GM18858 (cell line): ENCODE data around the gene DNAJC22.
A peak's percentile ranks its signal among the peaks of the same experiment; 100 is the strongest.

ENCODE experiments used
- ATAC-seq: cut with Tn5 transposase; IDR thresholded peaks from one replicate; pipeline ENCODE4 v1.9.1; 2021; ENCODE audit not compliant: unreplicated experiment

Gene DNAJC22

DNA sequence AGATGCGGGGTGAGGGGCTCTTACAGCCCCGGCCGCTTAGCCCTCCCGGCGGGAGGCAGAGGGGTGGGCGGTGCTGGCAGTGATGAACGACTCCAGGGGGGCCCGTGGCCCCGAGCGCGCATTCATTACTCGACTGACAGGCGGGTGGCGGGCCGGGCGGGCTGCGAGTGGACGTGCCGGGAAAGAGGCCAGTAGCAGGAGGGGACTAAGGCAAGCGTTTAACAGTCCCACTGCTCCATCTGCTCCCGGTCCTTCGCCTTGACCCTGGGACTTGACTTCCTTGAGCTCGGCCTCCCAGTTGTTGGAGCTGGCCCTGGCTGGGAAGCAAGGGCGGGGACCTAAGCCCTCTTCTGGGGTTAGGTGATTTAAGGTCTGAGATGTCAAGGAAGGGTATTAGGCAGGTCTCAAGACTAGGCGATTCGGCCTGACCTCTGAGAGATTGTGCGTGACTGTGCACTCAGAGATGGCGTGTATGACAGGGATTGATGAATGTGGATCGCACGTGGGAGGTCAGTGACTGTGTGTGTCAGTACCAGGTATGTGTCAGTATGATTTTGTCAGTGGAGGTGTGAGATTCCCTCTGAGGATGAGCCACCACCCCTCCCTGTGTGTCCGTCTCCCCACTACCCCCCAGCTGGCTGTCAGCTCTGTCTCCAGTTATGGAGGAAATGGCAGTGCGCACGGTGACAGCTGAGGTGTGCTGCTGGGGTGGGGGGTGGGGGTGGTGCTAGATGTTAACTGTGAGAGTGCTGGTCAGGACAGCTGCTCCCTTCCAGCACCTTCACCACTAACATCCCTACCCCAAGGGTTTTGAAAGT is 3.6 kb upstream of the DNAJC22 start:
- no peak for ATAC-seq

DNA sequence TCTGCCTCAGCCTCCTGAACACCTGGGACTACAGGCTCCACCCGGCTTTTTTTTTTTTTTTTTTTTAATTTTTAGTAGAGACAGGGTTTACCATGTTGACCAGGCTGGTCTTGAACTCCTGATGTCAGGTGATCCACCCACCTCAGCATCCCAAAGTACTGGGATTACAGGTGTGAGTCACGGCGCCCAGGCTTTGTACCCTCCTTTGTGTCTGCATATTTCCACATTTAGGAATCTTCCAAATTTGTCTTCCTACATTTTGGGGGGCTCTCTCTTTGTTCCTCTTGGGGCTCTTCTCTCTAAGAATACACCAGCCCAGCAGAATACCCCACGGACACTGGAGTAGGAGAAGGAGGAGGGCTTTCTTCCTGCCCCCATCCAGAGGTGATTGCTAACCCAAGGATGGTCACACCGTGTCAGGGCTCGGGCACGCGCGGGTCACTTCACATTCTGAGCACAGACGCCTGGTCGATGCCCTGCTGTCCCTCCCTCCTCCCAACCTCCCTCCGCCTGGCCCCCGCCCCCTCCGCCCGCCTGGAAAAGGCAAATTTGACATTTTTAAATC is 2.1 kb upstream of the DNAJC22 start:
- no peak for ATAC-seq

DNA sequence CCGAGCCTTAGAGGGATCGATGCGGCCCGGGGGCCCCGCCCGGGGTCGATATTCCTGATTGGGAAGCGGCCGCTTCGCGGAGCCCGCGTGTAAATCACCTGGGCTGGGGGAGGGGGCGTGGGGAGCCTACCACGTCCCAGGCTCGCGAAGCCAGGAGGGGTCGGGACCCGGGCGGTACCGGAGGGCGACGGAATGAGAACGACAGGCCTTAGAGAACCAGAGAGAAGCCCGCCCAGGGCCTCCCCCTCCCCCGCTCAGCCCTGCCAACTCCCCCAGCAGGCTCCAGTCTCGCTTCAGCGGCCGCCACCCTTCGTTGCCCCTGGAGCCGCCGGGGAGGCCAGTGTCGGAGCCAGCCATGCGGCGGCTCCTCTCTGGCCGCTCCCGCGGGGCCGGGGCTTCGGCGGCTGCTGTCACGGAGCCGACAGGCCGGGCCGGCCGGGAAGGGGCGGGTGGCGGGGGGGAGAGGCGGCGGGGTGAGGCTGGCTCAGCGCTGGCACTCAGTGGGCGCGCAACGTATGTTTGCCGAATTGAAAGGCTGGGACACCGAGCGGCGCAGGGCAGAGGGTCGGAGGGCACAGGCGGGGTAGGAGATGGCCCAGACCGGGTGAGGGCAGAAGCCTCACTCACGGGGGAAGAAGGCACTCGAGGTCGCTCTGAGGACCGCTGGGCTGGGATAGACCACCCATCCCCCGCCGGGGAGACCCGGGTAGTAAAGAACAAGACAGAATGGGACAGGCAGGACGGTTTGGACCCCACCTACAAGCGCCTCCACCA is 1.4 kb upstream of the DNAJC22 start:
- no peak for ATAC-seq

DNA sequence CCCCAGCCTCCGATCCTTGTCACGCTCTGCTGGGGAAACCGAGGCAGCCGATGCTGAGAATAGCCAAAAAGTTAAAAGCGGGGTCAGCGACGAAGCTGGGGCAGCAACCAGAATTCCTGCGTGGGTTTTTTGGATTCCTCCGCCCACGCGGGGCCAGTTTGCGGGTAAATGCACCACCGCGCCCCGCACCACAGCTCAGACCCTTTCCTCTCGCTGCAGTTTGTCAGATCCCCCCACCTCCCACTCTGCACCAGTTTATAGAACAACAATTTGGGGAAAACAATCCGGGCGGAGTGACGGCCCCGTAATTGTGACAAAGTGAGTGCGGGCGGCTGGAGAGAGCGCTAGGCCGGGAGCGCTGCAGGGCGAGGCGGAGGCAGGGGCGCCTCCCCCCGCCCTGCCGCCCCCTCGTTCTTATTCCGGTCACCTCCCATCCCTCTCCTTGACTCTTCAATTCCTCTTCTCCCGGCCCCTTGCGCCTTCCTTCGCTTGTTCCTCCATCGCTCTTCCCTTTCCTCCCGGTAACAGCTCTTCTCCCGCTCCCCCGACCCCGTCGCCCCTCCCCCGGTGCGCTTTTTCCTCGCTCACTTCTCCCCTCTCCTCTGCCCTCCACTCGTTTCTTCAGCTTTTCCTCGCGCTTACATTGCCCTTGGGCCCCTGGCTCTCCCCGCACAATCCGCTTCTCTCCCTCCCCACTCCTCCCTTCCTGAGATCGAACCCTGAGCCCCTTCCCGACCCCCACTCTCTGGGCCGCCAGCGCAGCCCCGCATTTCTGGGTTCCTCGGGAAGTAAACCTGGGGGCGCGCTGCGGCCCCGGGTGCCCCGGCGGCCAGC is 646 bp upstream of the DNAJC22 start:
- no peak for ATAC-seq

GRCh38 chr12:49347311-49348193 is 864 bp downstream of the DNAJC22 start:
- no peak for ATAC-seq

DNA sequence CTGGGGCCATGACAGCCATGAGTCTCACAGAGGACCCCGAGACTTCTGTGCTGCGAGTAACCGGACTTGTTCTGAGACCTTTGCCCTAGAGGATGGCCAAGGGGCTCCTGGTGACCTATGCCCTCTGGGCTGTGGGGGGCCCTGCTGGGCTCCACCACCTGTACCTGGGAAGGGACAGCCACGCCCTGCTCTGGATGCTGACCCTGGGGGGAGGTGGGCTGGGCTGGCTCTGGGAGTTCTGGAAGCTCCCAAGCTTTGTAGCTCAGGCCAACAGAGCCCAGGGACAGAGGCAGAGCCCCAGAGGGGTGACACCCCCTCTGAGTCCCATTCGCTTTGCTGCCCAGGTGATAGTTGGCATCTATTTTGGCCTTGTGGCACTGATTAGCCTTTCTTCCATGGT is 2.1 kb downstream of the DNAJC22 start:
- ATAC-seq = no peak

DNA sequence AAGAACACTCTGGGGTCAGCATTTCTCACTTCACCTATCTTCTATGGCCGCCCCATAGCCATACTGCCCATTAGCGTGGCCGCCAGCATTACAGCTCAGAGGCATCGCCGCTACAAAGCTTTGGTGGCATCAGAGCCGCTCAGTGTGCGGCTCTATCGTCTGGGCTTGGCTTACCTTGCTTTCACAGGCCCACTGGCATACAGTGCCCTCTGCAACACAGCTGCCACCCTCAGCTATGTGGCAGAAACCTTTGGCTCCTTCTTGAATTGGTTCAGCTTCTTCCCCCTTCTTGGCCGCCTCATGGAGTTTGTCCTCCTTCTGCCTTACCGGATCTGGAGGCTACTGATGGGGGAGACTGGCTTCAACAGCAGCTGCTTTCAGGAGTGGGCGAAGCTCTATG is 2.6 kb downstream of the DNAJC22 start:
- ATAC-seq = no peak

DNA sequence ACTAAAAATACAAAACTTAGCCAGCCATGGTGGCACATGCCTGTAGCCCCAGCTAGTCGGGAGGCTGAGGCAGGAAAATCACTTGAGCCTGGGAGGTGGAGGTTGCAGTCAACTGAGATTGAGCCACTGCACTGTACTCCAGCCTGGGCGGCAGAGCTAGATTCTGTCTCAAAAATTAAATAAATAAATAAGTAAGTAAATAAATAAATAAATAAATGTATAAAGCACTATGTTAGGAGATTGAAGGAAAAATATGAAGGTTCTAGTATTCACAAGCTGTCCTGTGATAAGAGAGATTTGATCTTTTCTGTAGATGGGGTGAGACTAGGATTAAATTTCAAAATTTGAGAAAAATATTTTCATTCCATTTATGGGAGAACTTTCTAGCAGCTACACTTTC is 5.7 kb downstream of the DNAJC22 start:
- ATAC-seq = no peak

DNA sequence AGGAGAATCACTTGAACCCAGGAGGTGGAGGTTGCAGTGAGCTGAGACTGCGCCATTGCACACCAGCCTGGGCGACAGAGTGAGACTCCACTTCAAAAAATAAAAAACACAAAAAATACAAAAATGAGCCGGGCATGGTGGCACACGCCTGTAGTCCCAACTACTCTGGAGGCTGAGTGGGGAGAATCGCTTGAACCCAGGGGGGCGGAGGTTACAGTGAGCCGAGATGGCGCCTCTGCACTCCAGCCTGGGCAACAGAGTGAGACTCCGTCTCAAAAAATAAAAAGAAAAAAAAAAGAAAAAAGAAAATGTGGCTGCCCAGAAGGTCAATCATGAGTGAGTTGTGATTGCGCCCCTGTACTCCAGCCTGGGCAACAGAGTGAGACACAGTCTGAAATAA is 9.2 kb downstream of the DNAJC22 start:
- ATAC-seq = no peak

DNA sequence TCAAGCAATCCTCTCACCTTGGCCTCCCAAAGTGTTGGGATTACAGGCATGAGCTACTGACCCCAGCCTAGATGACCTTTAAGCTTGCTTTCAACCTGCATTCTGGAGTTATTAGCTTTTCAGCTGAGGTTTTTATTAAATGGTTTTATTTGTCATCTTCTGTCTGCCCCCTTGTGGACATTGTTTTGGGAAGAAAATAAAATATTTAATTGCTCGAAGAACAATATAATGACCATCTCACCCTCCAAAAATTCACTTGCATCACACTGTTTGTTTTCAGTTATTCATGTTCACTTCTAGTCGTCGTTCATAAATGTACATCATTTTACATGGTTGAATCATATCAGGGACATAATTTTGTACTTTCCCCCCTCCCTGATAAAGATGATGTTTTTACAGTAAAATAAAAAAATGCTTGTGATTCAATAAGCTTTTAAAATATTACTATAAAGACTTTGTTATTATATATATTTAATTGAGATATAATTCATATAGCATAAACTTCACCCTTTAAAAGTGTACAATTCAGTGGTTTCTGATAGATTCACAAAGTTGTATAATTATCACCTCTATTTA is 10.5 kb downstream of the DNAJC22 start:
- no peak for ATAC-seq

DNA sequence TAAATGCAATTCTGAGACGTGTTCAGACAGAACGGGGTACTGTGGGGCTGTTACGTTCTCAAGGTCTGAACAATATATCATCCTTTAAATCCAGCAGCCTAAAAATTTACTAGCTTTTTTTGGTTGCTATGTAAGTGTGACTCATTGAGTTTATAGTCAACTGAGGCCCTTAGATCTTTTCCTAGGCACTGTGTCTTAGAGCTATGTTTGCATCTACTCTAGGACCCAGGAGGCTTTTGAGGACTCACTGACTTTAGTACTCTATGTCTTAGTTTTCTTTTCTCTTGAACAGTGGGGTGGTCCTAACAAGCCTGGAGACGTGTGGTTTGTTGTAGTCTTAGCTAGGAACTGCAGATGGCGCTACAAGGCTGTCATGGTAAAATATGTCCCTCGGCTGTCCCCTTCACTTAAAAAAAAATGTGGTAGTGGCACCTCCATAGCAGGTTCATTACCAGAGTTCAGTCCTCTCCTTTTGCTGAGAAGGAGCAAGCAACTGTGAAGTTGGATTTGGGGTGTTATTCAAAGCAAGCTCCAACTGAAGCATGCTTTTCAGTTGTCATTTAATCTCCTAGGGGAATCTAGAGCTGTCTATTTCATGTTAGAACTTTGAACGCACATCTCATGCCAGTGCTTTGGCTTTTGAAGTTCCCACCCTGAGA is 11.9 kb downstream of the DNAJC22 start:
- no peak for ATAC-seq

DNA sequence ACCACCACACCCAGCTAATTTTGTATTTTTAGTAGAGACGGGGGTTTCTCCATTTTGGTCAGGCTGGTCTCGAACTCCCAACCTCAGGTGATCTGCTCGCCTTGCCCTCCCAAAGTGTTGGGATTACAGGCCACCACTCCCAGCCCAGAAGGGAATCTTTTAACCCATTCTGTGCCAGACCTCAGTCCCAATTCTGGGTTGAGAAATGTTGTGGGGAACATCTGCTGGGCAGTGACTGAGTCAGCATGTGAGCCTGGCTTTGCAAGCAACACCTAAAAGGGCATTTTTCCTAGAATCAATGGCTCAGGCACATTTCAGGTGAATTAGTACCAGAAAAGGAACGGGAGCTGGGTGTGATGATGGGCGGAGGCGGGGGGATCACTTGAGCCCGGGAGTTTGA is 13.0 kb downstream of the DNAJC22 start:
- ATAC-seq = no peak

GRCh38 chr12:49362077-49362476 is 15.4 kb downstream of the DNAJC22 start:
- no peak for ATAC-seq

DNA sequence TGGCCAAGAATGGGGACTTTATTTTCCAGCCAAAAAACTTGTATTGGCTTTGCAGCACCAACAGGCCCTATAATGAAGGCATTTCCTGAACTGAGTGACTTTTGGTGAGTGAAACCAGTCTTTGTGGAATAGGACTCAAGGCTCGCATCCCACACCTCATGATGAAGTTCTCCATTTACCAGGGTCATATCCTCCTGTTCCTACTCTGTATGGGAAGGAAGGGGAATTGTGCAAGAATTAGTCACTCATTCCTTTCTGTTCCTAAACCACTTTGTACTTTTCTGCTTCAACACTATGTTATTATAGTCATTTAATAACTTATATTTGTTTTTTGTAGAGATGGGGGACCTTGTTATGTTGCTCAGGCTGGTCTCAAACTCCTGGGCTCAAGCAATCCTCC is 18.3 kb downstream of the DNAJC22 start:
- no peak for ATAC-seq

DNA sequence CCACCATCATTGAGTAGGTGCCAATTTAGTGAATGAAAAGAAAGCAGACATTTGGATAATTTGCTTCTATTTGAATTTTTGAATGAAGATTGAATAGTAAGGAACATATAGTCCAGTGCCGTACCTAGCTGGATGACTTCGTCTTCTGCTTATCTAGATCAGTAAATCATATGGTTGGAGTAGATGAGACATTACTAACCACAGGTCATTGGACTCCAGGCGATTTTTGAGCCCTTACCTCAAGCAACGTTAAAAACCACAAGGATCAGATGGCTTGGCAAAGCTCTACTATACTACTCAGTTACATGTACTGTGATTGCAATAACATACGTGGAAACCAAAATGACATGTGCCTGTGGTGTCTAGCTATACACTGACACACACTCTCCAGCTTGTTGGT is 18.9 kb downstream of the DNAJC22 start:
- ATAC-seq = no peak

- no peak for ATAC-seq
Measured at GRCh38 chr12:49366096-49366651, 19.5 kb downstream of the DNAJC22 start.

DNA sequence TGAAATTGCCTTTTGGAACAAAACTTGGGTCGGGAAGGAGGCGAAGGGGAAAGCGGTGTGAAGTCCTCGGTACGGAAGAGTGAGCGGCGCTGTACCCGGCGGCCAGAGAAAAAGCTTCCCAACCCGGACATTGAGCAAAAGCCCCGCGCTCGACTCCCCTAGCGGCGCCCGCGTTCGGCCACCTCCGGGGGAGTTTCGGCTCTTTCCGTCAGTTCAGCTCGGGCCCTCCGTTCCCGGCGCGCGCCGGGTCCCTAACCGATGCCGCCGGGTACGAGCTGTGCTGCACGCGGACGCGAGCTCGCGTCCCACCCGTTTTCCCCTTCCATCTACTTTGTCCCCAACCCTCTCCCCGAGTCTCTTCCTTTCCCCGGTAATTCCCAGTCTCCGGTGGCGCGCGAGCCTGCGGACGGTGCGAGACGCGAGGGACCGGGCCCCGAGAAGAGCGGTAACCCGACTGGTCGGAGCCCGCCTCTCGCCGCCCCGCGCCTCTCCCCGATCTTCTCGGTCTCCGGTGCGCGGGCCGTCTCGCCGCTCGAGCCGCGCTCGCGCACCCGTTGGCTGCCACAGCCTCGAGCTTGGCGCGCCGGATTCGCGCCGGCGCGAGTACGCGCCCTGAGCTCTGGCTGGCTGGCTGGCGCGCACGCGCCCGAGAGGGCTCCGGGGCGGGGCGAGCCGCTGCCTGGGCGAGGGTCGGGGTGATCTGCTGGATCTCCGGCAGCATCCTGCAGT is 20.1 kb downstream of the DNAJC22 start:
- ATAC-seq = peak; percentile 52
